Mesodermal cell (in vitro differentiated cells): ENCODE data around the gene IMPA2.

Source experiments
- H3K27ac ChIP-seq: 2 replicates; pipeline ENCODE4 v1.7.0; 2013; ENCODE audit warnings: mild to moderate bottlenecking, low read depth, low read length, moderate library complexity; ENCODE audit not compliant: severe bottlenecking
- H3K36me3 ChIP-seq: 2 replicates; pipeline ENCODE4 v1.7.1; 2013; ENCODE audit warnings: mild to moderate bottlenecking, low read length, moderate library complexity; ENCODE audit not compliant: control insufficient read depth, insufficient read depth
- H3K4me1 ChIP-seq: one replicate; pipeline ENCODE4 v1.7.1; 2013; ENCODE audit warnings: mild to moderate bottlenecking, low read length; ENCODE audit not compliant: insufficient read depth, control insufficient read depth, poor library complexity, severe bottlenecking
- H3K4me3 ChIP-seq: 2 replicates; pipeline ENCODE4 v1.7.0; 2013; ENCODE audit warnings: low read length, control low read depth, mild to moderate bottlenecking; ENCODE audit not compliant: insufficient read depth, poor library complexity, severe bottlenecking; ENCODE audit errors: extremely low read depth
- H3K9me3 ChIP-seq: 2 replicates; pipeline ENCODE4 v1.7.1; 2013; ENCODE audit warnings: mild to moderate bottlenecking, low read length, moderate library complexity; ENCODE audit not compliant: control insufficient read depth
- WGBS, 2 experiments: methylation state at CpG; one replicate each; pipeline ENCODE4 v1.1.5; 2013; ENCODE audit warnings: missing lambda C conversion rate in 2 of 2; ENCODE audit not compliant: insufficient coverage in 2 of 2; 5-methylcytosine and 5-hydroxymethylcytosine counted together

Gene IMPA2

GRCh38 chr18:12030670-12031069 is 49.4 kb downstream of the IMPA2 start:
- H3K4me3 ChIP-seq, result no peak overlapping the region
- H3K36me3 ChIP-seq, result peaks cover 16% of the 10 kb centered on the region
- H3K4me1 ChIP-seq, result no peaks in the 10 kb centered on the region
- WGBS, 2 experiments, result 92 to 98% methylated on average over 8 to 10 of the region's 10 CpGs
- no peak overlapping the region for H3K27ac ChIP-seq
- no peaks in the 10 kb centered on the region for H3K9me3 ChIP-seq

DNA sequence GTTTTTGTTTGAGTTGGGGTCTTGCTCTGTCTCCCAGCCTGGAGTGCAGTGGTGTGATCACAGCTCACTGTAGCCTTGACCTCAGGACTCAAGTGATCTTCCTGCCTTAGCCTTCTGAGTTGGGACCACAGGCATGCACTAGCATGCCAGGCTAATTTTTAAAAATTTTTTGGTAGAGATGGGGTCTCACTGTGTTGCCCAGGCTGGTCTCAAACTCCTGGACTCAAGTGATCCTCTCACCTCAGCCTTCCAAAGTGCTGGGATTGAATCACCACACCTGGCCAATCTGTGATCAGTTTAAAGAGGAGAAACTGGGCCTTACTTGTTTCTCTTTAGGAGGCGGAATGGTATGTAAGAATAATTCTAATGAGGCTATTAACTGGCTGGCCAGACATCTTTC is 49.9 kb downstream of the IMPA2 start:
- Histone ChIP-seq H3K4me3 (no peak overlapping the region), H3K27ac (no peak overlapping the region)
- 89 to 100% methylated on average over 1 of the region's 1 CpG for WGBS, 2 experiments

DNA sequence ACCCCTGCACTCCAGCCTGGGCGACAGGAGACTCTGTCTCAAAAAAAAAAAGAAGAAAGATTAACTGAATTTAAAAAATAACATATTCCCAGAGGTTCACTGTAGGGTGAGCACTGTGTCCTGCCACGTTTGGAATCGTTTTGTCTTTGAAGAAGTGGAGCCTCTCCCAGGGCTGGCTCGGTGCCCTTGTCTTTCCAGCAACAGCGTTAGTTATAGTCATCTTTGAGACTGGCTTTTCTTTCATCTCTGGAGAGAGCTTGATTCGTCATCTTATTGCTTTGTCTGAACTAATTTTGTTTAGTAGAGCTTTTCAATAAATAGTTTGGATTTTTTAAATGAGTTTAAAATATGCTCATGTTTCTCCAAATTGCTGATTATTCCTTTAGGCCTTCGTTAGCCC is 50.5 kb downstream of the IMPA2 start:
- Histone ChIP-seq H3K27ac (no peak overlapping the region), H3K4me1 (no peaks in the 10 kb centered on the region), H3K4me3 (no peak overlapping the region), H3K36me3 (peaks cover 16% of the 10 kb centered on the region), H3K9me3 (no peaks in the 10 kb centered on the region)
- WGBS, 2 experiments, result 100% methylated on average over 5 of the region's 7 CpGs

More for the DNA sequence above, 49.9 kb downstream of the IMPA2 start:
- Histone ChIP-seq H3K4me1 (no peaks in the 10 kb centered on the region), H3K9me3 (no peaks in the 10 kb centered on the region), H3K36me3 (peaks cover 16% of the 10 kb centered on the region)

DNA sequence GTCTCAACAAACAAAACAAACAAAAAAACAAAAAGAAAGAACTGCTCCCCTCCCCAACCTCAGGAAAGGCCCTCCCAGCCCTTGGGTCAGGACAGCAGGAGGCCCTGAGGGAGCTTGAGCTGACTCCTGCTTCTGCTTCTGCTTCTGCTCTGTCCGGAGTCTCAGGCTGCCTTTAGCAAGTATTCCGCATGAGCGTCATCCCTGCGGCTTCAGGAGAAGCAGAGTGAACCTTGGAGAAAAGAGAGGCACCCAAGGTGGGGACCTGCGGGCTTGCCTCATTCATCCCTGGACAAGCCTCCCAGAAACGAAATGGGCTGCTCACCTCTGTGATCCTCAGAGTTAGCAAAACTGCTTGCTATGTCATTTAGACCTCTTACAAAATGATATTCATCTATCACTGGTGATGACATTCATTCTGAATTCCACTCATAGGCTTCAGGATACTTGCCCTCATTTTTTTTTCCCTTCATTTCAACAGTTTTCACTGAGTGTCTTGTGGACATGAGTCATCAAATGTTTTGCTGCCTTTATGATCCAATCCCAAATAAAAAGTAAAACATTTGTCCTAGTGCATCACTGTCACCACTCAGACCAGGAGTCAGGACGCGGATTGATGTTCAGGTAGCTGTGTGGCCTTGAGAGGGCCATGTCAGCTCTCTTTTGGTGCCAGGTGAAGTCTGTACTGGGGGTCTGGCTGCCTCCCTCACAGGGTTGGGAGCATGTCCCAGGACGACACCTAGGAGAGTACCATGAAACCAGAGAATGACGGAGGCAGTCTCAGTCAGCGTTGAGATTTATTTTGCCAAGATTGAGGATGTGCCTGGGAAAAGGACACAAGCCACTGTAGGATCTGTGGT is 51.7 kb downstream of the IMPA2 start:
- Histone ChIP-seq H3K4me1 (no peaks in the 10 kb centered on the region), H3K27ac (no peak overlapping the region), H3K36me3 (peaks cover 13% of the 10 kb centered on the region), H3K4me3 (no peak overlapping the region), H3K9me3 (no peaks in the 10 kb centered on the region)
- WGBS, 2 experiments, result 84 to 90% methylated on average over 11 of the region's 11 CpGs

- H3K4me3 ChIP-seq, result no peak overlapping the region
- peaks cover 7% of the 10 kb centered on the region for H3K36me3 ChIP-seq
- WGBS, 2 experiments, result 100% methylated on average over 1 of the region's 7 CpGs; no CpG with 5 or more reads in 1 of the 2 experiments
- H3K4me1 ChIP-seq, result no peaks in the 10 kb centered on the region
- H3K27ac ChIP-seq, result no peak overlapping the region
- no peaks in the 10 kb centered on the region for H3K9me3 ChIP-seq
Observed at GRCh38 chr18:12033643-12034025, 52.3 kb downstream of the IMPA2 start.

DNA sequence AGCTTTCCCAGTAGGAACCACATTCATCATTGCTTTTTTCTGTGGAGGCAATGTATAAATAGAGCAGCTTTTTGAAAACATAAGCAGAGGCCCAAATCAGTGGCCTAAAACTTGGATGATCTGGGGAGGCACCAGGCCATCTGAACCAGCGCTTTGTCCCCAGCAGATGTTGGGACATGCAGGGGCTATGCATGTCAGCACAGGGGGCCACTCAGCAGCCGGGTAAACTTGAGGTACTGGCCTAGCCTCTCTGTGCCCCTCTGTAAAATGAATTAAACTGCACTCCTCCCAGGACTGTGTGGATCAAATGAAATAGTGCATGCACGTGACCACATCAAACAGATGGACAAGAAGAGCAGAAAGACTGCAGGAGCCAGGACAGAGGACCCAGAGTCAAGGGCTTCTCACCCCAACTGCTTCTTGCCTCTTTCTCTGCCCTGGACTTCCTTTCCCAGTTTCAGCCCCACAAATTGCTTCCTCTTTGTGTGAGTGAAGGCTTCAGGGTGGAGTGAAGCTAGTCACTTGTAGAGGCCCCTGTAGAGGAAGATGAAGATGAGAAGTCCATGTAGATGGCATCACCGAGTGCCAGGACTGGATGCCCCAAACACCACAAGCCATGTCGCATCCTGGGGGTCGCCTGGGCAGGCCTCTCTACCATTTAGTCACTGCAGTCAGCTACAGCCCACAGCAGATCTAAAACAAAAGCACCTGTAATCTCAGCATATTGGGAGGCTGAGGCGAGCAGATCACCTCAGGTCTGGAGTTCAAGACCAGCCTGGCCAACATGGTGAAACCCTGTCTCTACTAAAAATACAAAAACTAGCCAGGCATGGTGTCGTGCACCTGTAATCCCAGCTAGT is 53.2 kb downstream of the IMPA2 start:
- Histone ChIP-seq H3K4me1 (no peaks in the 10 kb centered on the region), H3K4me3 (no peak overlapping the region), H3K9me3 (no peaks in the 10 kb centered on the region), H3K27ac (no peak overlapping the region), H3K36me3 (peaks cover 6% of the 10 kb centered on the region)
- WGBS, 2 experiments, result 98 to 100% methylated on average over 6 to 7 of the region's 8 CpGs

DNA sequence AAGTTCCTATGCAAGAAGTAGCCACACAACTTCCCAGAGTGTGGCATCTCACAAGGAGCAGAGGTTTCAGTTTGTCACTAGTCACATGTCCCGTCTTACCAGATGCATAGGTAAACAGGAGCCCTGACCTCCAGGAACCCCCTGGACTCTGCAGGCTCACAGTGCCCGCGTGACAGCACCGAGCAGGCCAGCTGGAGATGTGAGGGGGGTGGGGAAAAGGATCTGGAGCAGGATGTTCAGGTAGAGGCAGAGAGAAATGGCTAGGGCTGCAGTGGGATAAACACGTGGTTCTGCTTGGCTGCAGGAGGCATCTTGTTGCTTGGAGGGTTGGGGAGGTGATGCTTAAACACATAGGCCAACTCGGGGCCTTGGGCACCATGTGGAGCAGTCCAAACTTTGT is 54.2 kb downstream of the IMPA2 start:
- H3K36me3 ChIP-seq, result peaks cover 6% of the 10 kb centered on the region
- H3K27ac ChIP-seq, result no peak overlapping the region
- no peaks in the 10 kb centered on the region for H3K4me1 ChIP-seq
- H3K9me3 ChIP-seq, result no peaks in the 10 kb centered on the region
- no peak overlapping the region for H3K4me3 ChIP-seq
- 76 to 83% methylated on average over 6 of the region's 6 CpGs for WGBS, 2 experiments

GRCh38 chr18:12036201-12036751 is 55.0 kb downstream of the IMPA2 start:
- H3K36me3 ChIP-seq, result no peaks in the 10 kb centered on the region
- no peaks in the 10 kb centered on the region for H3K4me1 ChIP-seq
- no peak overlapping the region for H3K27ac ChIP-seq
- WGBS, 2 experiments, result 69 to 82% methylated on average over 7 to 8 of the region's 9 CpGs
- no peaks in the 10 kb centered on the region for H3K9me3 ChIP-seq
- H3K4me3 ChIP-seq, result no peak overlapping the region

GRCh38 chr18:12038082-12038638 is 56.9 kb downstream of the IMPA2 start:
- no peaks in the 10 kb centered on the region for H3K36me3 ChIP-seq
- peak overlapping the region; percentile 49 for H3K4me3 ChIP-seq
- WGBS, 2 experiments, result 30 to 32% methylated on average over 20 to 24 of the region's 27 CpGs
- no peak overlapping the region for H3K27ac ChIP-seq
- no peaks in the 10 kb centered on the region for H3K9me3 ChIP-seq
- H3K4me1 ChIP-seq, result no peaks in the 10 kb centered on the region

DNA sequence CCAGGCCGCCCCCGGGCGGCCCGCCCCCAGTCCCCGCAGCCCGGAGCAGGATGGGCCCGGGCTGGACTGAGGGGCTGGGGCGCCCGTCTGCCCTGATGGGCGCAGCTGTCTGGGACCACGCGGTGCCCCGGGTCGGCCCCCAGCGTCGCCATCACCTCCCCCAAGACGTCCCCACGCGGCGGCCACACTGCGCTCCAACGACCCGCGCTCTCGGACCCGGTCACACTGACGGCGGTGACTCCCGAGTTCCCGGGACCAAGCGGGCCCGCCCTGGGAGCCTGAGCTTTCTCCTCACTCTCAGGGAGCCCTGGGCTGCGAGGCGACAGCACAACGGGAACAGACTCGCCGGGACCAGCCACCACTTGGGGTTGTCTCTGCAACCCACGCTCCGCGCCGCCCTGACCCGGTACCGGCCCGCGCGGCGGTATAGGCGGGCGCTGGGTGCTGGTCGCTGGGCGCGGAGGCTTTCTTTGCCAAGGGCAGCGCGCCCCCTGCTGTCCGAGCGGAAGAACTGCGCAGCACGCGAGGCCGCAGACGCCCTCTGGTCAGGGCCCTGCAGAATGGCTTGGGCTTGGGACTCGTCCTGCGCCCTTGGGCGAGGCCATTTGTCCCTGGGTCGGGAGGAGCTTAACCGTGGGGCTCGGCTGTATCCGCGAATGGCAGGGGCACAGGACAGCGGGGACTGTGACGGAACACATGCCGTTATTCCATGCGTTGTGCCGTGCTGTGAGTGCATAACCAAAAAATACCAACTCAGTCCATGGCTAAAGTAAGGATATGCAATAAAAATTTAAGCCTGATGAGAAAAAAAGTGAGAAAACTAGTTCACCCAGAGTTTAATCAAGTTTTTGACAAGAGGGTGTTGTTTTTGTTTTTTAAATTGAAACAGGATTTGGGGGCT is 57.6 kb downstream of the IMPA2 start:
- Histone ChIP-seq H3K4me3 (peak overlapping the region; percentile 49), H3K4me1 (no peaks in the 10 kb centered on the region)
- 2% methylated on average over 61 to 63 of the region's 74 CpGs for WGBS, 2 experiments

More for the DNA sequence above, 57.6 kb downstream of the IMPA2 start:
- Histone ChIP-seq H3K9me3 (no peaks in the 10 kb centered on the region), H3K27ac (no peak overlapping the region), H3K36me3 (no peaks in the 10 kb centered on the region)
